Measurements from ENCODE around the gene PLAAT1. TPM values are rescaled to one million over a fixed set of nuclear protein-coding genes. Genes with fewer than 3 reads are reported as not detected.

PLAAT1 gene
- total and polyA plus RNA-seq, 2 donors, result 0.60 to 0.90 TPM

DNA sequence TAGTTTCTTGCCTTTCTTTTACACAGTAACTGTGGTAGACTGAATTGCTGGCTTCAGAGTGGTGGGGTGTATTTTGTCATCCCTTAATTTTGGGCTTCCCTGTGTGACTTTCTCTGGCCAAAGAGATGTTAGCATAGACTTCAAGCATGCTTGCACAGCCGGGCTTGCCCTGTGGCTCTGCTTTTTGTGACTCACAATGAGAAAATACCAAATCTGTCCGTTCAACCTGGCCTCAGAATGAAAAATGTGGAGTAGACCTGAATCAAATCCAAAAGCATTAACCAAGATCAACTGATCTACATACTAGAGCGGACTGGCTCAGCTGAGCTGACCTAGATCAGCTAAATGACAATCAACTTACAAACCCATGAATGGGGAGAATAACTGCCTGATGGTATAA, 51.4 kb downstream of the PLAAT1 start:
- no peaks in the 10 kb centered on the region for H3K36me3 ChIP-seq (ENCODE audit: insufficient read depth)
- H3K4me1 ChIP-seq (ENCODE audit: insufficient read depth), result no peaks in the 10 kb centered on the region
- no peak for DNase-seq (ENCODE audit: extremely low spot score)
- no peak overlapping the region for H3K4me3 ChIP-seq (ENCODE audit: low read depth, low read length)
- WGBS, result 65% methylated on average over 3 of the region's 3 CpGs
- H3K27ac ChIP-seq (ENCODE audit: low read depth), result no peak overlapping the region

DNA sequence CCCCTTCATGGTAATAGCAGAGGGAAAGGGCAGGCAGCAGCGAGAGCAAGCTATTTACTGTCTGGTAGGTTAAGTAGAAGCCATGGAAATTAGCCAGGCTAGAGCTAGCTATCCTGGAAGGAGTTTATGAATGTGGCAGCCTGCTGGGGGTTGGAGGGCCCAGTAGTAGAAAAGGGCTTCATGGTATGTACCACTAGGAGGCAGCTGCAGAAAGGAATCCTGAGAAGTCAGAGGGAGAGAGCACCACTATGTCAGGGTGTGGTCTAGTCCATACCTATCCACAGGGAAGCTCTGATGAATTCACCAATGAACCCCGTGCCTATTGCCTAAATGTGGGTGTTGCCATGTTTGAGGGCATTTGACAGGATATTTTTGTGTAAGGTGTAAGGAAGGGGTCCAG, 55.0 kb downstream of the PLAAT1 start:
- H3K27ac ChIP-seq (ENCODE audit: low read depth), result no peak overlapping the region
- no peaks in the 10 kb centered on the region for H3K36me3 ChIP-seq (ENCODE audit: insufficient read depth)
- WGBS, result 81% methylated on average over 2 of the region's 2 CpGs
- no peak overlapping the region for H3K4me3 ChIP-seq (ENCODE audit: low read depth, low read length)
- no peak for DNase-seq (ENCODE audit: extremely low spot score)
- no peaks in the 10 kb centered on the region for H3K4me1 ChIP-seq (ENCODE audit: insufficient read depth)

DNA sequence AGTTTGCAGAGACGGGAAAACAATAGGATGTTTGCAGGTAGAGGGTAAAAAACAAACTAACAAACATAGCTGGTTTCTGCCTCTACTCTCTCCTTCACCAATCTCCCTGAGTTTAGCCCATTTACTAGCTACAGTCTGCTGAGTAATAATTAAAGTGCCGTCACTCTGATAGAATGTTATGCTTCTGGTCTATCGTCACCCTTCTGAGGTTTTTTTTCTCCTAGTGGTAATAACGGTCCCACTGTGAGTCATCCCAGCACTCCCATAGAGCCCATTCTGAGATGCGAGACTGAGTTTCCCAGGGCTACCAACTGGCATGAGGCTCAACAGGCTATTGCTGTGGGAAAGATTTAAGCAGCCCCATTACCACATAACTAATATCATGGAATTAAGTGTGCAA, 56.4 kb downstream of the PLAAT1 start:
- WGBS, result 85% methylated on average over 5 of the region's 5 CpGs
- Histone ChIP-seq H3K36me3 (ENCODE audit: insufficient read depth) (no peaks in the 10 kb centered on the region), H3K4me1 (ENCODE audit: insufficient read depth) (no peaks in the 10 kb centered on the region), H3K27ac (ENCODE audit: low read depth) (no peak overlapping the region), H3K4me3 (ENCODE audit: low read depth, low read length) (no peak overlapping the region)
- DNase-seq (ENCODE audit: extremely low spot score), result no peak

DNA sequence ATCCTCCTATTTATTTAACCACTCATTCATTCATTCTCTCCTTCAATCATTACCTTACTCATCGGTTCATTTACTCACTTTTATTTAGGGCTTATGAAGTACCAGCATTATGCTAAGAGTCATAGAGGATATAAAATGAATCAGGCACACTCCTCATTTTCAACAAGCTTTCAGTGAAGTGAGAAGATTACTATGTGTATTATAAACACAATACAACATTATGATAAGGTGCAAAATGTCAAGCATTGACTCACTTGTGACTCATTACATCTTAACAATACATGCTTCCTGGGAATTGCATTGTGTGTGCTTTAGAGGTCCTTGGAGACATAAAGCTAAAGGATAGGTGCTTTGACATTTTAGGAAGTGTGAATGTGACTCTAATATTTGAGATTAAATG, 60.4 kb downstream of the PLAAT1 start:
- 76% methylated on average over 1 of the region's 1 CpG for WGBS
- Histone ChIP-seq H3K36me3 (ENCODE audit: insufficient read depth) (no peaks in the 10 kb centered on the region), H3K4me3 (ENCODE audit: low read depth, low read length) (no peak overlapping the region), H3K27ac (ENCODE audit: low read depth) (no peak overlapping the region), H3K4me1 (ENCODE audit: insufficient read depth) (no peaks in the 10 kb centered on the region)
- DNase-seq (ENCODE audit: extremely low spot score), result no peak

DNA sequence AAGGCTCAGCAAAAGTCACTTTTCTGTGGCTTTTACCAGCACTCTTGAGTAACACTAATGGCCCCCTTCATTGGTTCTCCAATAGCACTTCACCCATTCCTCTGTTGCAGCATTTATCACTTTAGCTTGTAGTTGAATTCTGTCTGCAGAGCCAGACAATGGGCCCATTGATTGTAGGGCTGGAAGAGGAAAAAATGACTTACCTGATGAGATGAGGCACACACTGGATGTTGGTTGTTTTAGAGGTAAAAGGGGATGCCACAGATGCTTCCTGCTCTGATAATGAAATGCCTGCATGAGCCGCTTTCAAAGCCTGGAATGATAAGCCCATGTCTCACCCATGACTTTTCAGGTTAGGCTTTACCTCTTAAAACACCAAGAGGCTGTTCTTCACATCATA, 64.3 kb downstream of the PLAAT1 start:
- Histone ChIP-seq H3K36me3 (ENCODE audit: insufficient read depth) (no peaks in the 10 kb centered on the region), H3K4me1 (ENCODE audit: insufficient read depth) (no peaks in the 10 kb centered on the region), H3K27ac (ENCODE audit: low read depth) (no peak overlapping the region), H3K4me3 (ENCODE audit: low read depth, low read length) (no peak overlapping the region)
- no peak for DNase-seq (ENCODE audit: extremely low spot score)
- WGBS, result 89% methylated on average over 1 of the region's 1 CpG

DNA sequence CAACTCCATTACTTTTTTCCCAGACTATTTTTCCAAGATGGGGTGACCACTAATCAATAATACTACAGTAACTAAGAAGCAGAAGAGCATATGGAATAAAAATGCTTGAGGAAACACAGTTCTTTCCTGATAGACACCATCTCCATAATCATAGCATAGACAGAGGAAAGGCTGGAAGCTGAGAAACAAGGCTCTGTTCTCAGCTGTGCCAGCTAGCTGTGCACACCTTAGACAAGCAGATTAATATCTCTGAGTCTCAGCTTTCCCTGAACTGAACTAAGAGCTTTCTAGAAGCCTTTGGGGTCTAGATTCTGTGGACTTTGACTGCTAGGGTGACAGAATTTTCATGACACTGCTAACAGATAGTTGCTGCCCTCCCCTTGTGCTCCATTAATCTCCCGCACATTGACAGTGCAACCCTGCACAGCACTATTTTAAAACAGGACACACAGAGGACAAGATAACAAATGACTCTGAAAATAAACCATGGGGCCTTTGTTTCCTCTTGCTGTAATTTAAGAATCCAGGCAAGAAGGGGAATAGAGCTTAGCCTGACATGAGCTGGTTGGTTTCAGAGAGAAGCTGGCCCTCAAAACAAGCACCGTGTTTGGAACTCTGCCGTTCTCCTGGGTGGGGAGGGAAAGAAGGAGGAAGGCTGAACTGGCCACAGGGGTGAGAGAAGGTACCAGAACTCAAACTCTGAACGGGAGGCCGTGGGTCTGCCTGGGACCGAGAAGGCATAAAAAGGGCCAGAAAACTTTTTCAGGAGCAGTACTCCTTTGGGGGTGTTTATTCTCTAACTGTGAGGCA, 70.1 kb downstream of the PLAAT1 start:
- H3K27ac ChIP-seq (ENCODE audit: low read depth), result no peak overlapping the region
- DNase-seq (ENCODE audit: extremely low spot score), result no peak
- H3K36me3 ChIP-seq (ENCODE audit: insufficient read depth), result no peaks in the 10 kb centered on the region
- 33% methylated on average over 6 of the region's 6 CpGs for WGBS
- H3K4me1 ChIP-seq (ENCODE audit: insufficient read depth), result no peaks in the 10 kb centered on the region
- H3K4me3 ChIP-seq (ENCODE audit: low read depth, low read length), result no peak overlapping the region

DNA sequence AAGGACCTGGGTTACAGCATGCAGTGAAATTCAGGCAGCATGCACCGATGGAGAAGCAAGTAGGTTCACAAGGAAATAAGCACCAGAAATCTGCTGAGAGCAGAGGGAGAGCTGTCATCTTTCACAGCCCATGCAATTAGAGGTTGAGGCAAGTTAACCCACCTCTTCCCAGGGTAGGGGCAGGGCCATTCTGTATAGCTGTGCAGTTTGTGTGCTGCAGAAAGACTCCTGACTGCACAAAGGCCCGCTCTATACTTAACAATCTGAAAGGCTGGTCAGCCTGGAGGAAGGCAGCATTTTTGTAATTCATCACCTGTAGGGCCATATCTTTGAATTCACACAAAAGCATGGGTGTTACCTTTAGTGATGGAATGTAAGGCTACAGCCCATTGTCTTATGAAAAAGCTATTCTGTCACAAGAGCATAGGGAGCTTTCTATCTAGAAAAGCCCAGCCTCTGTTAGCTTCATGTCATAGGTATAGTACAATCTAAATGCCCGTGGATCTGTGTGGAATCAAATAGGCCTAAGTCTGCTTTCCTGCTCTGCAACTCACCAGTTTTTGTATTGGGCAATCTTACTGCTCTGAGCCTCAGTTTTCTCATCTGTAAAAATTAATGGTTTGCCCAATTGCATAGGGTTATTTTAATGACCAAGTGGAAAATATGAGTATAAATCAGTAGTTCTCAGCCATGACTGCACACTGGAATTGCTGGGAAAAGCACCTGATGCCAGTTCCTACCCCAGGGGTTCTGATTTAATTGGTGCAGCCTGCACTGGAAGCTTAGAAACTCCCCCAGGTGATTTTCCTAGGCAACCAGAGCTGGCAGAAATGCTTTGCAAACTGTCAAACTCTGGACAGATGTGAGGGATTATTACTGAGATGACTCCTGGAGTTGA, 72.3 kb downstream of the PLAAT1 start:
- no peak for DNase-seq (ENCODE audit: extremely low spot score)
- no peak overlapping the region for H3K27ac ChIP-seq (ENCODE audit: low read depth)
- H3K4me1 ChIP-seq (ENCODE audit: insufficient read depth), result no peaks in the 10 kb centered on the region
- H3K4me3 ChIP-seq (ENCODE audit: low read depth, low read length), result no peak overlapping the region
- no peaks in the 10 kb centered on the region for H3K36me3 ChIP-seq (ENCODE audit: insufficient read depth)
- 91% methylated on average over 3 of the region's 3 CpGs for WGBS

DNA sequence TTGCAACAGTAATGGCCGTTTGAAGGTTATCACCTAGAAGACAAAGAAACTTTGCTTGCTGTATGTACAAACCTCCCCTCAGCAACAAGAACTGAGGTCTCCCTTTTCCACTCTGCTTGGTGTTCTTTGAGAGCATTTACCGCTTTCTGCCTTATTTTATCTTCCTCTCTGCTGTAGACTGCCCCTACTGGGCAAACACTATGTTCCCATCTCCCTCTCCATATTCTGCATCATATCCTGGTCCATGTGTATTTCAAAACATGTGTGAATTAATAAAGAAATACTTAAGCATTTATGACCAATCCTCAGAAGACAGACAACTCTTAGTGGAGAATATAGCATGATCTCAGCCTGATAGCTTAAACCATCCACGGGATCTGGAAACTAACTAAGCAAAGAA, 73.1 kb downstream of the PLAAT1 start:
- H3K36me3 ChIP-seq (ENCODE audit: insufficient read depth), result no peaks in the 10 kb centered on the region
- 90% methylated on average over 3 of the region's 3 CpGs for WGBS
- H3K4me1 ChIP-seq (ENCODE audit: insufficient read depth), result no peaks in the 10 kb centered on the region
- H3K4me3 ChIP-seq (ENCODE audit: low read depth, low read length), result no peak overlapping the region
- H3K27ac ChIP-seq (ENCODE audit: low read depth), result no peak overlapping the region
- DNase-seq (ENCODE audit: extremely low spot score), result no peak

DNA sequence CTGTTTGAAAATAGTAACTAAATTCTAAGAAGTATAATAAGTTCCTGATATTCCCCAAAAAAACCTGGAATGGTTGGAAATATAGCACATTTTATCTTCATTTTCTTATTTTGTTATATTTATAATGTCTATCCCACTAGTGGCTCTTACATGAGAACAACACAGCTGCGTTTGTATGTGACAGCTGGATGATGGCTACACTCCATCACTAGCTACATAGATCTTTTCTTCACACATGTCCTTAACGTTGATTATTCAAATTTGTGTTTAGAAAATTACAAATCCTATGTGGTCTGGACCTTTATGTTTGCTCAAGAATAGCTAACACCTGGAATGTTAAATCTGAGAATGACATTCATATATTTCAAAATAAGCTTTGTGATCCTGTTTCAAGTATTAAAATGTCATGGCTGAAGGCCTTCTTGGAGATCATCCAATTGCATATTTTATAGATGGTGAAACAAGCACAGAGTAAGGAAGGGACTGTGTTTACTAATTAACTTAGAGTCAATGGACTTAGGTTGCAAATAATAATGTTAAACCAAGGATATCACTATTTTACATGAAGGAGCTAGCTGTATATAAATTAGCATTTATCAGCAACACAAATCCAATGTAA, 76.8 kb downstream of the PLAAT1 start:
- no peak overlapping the region for H3K27ac ChIP-seq (ENCODE audit: low read depth)
- no peak for DNase-seq (ENCODE audit: extremely low spot score)
- no peaks in the 10 kb centered on the region for H3K36me3 ChIP-seq (ENCODE audit: insufficient read depth)
- H3K4me3 ChIP-seq (ENCODE audit: low read depth, low read length), result no peak overlapping the region
- H3K4me1 ChIP-seq (ENCODE audit: insufficient read depth), result no peaks in the 10 kb centered on the region
- 35% methylated on average over 2 of the region's 2 CpGs for WGBS

Other genes starting within 250 kb of the PLAAT1 start
- gene ATP13A5, start 137.5 kb downstream of the PLAAT1 start, total RNA-seq, result not detected
- not detected for gene ATP13A5, start 137.5 kb downstream of the PLAAT1 start, polyA plus RNA-seq

All from urinary bladder (tissue), 4 donors.